Astrocyte (in vitro differentiated cells and primary cell): ENCODE results near the gene PRMT2. TPM values are rescaled to one million over a fixed set of nuclear protein-coding genes. Genes with fewer than 3 reads are reported as not detected.
"Not testable (repeated sequence)": the region's sequence is repeated elsewhere in the genome, so short reads cannot be mapped to it uniquely, and the experiment has no call there.

Source experiments
- DNase-seq: peaks from one replicate; pipeline ENCODE4 v3.0.0-alpha.2; 2010; ENCODE audit warnings: low read depth
- FAIRE-seq: peaks from 2 replicates; lab custom pipeline; 2011; peaks lifted over from hg19 to GRCh38; lab: Jason Lieb, UNC
- H2AFZ ChIP-seq: 2 replicates; pipeline ENCODE4 v1.6.0; 2012; ENCODE audit warnings: low read depth, low read length, inconsistent platforms
- H3K27ac ChIP-seq: 2 replicates; pipeline ENCODE4 v1.5.1; 2011; ENCODE audit warnings: low read depth, low read length, inconsistent platforms
- H3K27me3 ChIP-seq: 2 replicates; pipeline ENCODE4 v1.6.0; 2011; ENCODE audit warnings: low read length, inconsistent platforms; ENCODE audit not compliant: insufficient read depth
- H3K36me3 ChIP-seq: 2 replicates; pipeline ENCODE4 v1.5.1; 2011; ENCODE audit warnings: low read length, inconsistent platforms; ENCODE audit not compliant: insufficient read depth
- H3K4me1 ChIP-seq: 2 replicates; pipeline ENCODE4 v1.5.1; 2011; ENCODE audit warnings: low read length, inconsistent platforms; ENCODE audit not compliant: insufficient read depth
- H3K4me2 ChIP-seq: 2 replicates; pipeline ENCODE4 v1.6.0; 2012; ENCODE audit warnings: low read length, inconsistent platforms
- H3K4me3 ChIP-seq: 2 replicates; pipeline ENCODE4 v1.5.1; 2011; ENCODE audit warnings: low read depth, mild to moderate bottlenecking, low read length, inconsistent platforms; ENCODE audit not compliant: insufficient read depth
- H3K79me2 ChIP-seq: 2 replicates; pipeline ENCODE4 v1.6.0; 2012; ENCODE audit warnings: mild to moderate bottlenecking, low read length, inconsistent platforms; ENCODE audit not compliant: insufficient read depth
- H3K9ac ChIP-seq: 2 replicates; pipeline ENCODE4 v1.6.0; 2012; ENCODE audit warnings: mild to moderate bottlenecking, low read length, inconsistent platforms
- H3K9me3 ChIP-seq: 2 replicates; pipeline ENCODE4 v1.5.1; 2012; ENCODE audit warnings: low read depth, mild to moderate bottlenecking, low read length, inconsistent platforms; ENCODE audit not compliant: insufficient read depth
- H4K20me1 ChIP-seq: 2 replicates; pipeline ENCODE4 v1.6.0; 2012; ENCODE audit warnings: low read length, inconsistent platforms; ENCODE audit not compliant: insufficient read depth
- H3K27ac Mint-ChIP-seq: one replicate; pipeline ENCODE4 v1.8.0; 2021; ENCODE audit warnings: mild to moderate bottlenecking, mixed read lengths; ENCODE audit not compliant: unreplicated experiment
- H3K27me3 Mint-ChIP-seq: one replicate; pipeline ENCODE4 v1.8.0; 2021; ENCODE audit warnings: low read depth, mixed read lengths; ENCODE audit not compliant: unreplicated experiment
- H3K36me3 Mint-ChIP-seq: one replicate; pipeline ENCODE4 v1.8.0; 2021; ENCODE audit warnings: low read depth, mixed read lengths; ENCODE audit not compliant: unreplicated experiment
- H3K4me1 Mint-ChIP-seq: one replicate; pipeline ENCODE4 v1.8.0; 2021; ENCODE audit warnings: low read depth, mixed read lengths; ENCODE audit not compliant: unreplicated experiment
- H3K4me3 Mint-ChIP-seq: one replicate; pipeline ENCODE4 v1.8.0; 2021; ENCODE audit warnings: mild to moderate bottlenecking, moderate library complexity, mixed read lengths; ENCODE audit not compliant: unreplicated experiment
- H3K9me3 Mint-ChIP-seq: one replicate; pipeline ENCODE4 v1.8.0; 2021; ENCODE audit warnings: mild to moderate bottlenecking, mixed read lengths; ENCODE audit not compliant: unreplicated experiment
- EZH2 ChIP-seq: IDR thresholded peaks from 2 replicates; pipeline ENCODE4 v1.6.1; 2012; ENCODE audit warnings: mild to moderate bottlenecking, low read length, inconsistent platforms; ENCODE audit not compliant: insufficient read depth
- total RNA-seq: library from RNA; stranded (reverse); gene quantifications from 2 replicates; pipeline ENCODE4 v1.2.1, GENCODE V29; 2021
- TF ChIP-seq, protein P1 (sequence below): IDR thresholded peaks from 2 replicates; pipeline ENCODE4 v1.5.1; 2011; ENCODE audit warnings: low read depth, mild to moderate bottlenecking, inconsistent platforms, low read length, moderate library complexity; ENCODE audit not compliant: insufficient read depth

Gene PRMT2
- total RNA-seq, 1 donor from 2014 or later = 106 TPM

DNA sequence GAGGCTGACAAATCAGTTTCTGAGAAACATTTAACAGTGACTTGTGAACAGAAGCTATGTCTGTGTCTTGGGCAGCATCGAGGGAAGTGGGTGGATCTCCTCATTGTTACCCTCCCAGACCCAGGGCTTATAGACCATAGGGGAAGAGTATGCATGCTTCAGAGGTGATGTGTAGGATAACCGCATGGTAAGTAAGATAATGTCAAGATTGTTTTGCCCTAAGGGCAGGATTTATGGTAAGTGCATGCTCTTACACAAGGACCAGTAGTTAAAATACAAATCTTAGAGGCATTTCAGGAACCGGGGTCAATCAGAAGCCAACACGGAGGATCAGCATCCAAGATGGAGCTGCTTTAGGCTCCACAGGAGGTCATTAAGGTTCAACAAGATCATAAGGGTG is 7.7 kb upstream of the PRMT2 start:
- peaks cover 6% of the 10 kb centered on the region for H3K36me3 Mint-ChIP-seq
- H3K79me2 ChIP-seq = no peaks in the 10 kb centered on the region
- FAIRE-seq = no peak

DNA sequence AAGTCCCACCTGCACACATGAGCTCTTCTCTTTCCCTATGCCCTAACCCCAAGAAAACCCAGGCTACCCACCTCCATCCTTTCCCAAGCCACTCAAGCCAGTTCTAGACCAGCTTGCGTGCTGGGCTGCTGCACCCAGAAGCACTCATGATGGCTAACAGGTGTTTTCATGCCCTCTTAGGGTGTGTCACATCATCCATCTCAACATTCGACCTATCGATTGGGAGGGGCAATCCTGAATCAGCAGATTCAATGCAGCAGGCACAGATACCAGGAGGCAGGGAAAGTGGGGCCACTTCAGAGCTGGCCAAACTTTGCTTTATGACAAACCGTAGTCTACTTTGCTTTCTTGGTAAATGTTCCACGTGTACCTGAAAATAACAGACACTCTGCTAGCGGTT is 6.6 kb upstream of the PRMT2 start:
- TF ChIP-seq, protein P1, sequence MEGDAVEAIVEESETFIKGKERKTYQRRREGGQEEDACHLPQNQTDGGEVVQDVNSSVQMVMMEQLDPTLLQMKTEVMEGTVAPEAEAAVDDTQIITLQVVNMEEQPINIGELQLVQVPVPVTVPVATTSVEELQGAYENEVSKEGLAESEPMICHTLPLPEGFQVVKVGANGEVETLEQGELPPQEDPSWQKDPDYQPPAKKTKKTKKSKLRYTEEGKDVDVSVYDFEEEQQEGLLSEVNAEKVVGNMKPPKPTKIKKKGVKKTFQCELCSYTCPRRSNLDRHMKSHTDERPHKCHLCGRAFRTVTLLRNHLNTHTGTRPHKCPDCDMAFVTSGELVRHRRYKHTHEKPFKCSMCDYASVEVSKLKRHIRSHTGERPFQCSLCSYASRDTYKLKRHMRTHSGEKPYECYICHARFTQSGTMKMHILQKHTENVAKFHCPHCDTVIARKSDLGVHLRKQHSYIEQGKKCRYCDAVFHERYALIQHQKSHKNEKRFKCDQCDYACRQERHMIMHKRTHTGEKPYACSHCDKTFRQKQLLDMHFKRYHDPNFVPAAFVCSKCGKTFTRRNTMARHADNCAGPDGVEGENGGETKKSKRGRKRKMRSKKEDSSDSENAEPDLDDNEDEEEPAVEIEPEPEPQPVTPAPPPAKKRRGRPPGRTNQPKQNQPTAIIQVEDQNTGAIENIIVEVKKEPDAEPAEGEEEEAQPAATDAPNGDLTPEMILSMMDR = no peak
- TF ChIP-seq EZH2 = no peak
- Histone ChIP-seq H3K27me3 (peaks cover 2% of the 10 kb centered on the region), H3K4me1 (no peaks in the 10 kb centered on the region), H3K36me3 (no peaks in the 10 kb centered on the region), H2AFZ (no peak overlapping the region), H3K27ac (no peak overlapping the region), H3K79me2 (no peaks in the 10 kb centered on the region), H3K4me3 (no peak overlapping the region), H3K9me3 (peaks cover 10% of the 10 kb centered on the region), H3K9ac (no peak overlapping the region), H4K20me1 (no peaks in the 10 kb centered on the region), H3K4me2 (no peak overlapping the region)
- H3K27me3 Mint-ChIP-seq = no peaks in the 10 kb centered on the region
- no peak overlapping the region for H3K4me3 Mint-ChIP-seq
- DNase-seq (no peak), FAIRE-seq (no peak)
- H3K36me3 Mint-ChIP-seq = peaks cover 6% of the 10 kb centered on the region
- no peaks in the 10 kb centered on the region for H3K4me1 Mint-ChIP-seq
- H3K9me3 Mint-ChIP-seq = peaks cover 23% of the 10 kb centered on the region
- no peak overlapping the region for H3K27ac Mint-ChIP-seq

More for the DNA sequence above, 7.7 kb upstream of the PRMT2 start:
- H3K9ac ChIP-seq = no peak overlapping the region
- Mint-ChIP-seq H3K9me3 (peaks cover 23% of the 10 kb centered on the region), H3K4me3 (no peak overlapping the region), H3K27ac (no peak overlapping the region), H3K4me1 (no peaks in the 10 kb centered on the region), H3K27me3 (no peaks in the 10 kb centered on the region)
- DNase-seq = no peak
- H3K27ac ChIP-seq = no peak overlapping the region
- H3K4me2 ChIP-seq = no peak overlapping the region
- H3K4me3 ChIP-seq = no peak overlapping the region
- no peaks in the 10 kb centered on the region for H3K36me3 ChIP-seq
- no peaks in the 10 kb centered on the region for H3K4me1 ChIP-seq
- H4K20me1 ChIP-seq = no peaks in the 10 kb centered on the region
- H3K27me3 ChIP-seq = peaks cover 2% of the 10 kb centered on the region
- H2AFZ ChIP-seq = no peak overlapping the region
- peaks cover 10% of the 10 kb centered on the region for H3K9me3 ChIP-seq
- TF ChIP-seq EZH2 = no peak
- TF ChIP-seq, protein P1 = no peak

DNA sequence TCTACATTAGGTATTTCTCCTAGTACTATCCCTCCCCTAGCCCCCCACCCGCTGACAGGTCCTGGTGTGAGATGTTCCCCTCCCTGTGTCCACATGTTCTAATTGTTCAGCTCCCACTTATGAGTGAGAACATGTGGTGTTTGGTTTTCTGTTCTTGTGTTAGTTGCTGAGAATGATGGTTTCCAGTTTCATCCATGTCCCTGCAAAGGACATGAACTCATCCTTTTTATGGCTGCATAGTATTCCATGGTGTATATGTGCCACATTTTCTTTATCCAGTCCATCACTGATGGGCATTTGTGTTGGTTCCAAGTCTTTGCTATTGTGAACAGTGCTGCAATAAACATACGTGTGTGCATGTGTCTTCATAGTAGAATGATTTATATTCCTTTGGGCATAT is 4.6 kb upstream of the PRMT2 start:
- not testable (repeated sequence) for H3K27ac ChIP-seq, H3K9me3 ChIP-seq, H3K4me2 ChIP-seq, H4K20me1 ChIP-seq, DNase-seq, H3K36me3 ChIP-seq, H3K9ac ChIP-seq, H3K27ac Mint-ChIP-seq, H3K4me1 ChIP-seq, H3K27me3 Mint-ChIP-seq, H3K4me3 Mint-ChIP-seq, H2AFZ ChIP-seq, H3K79me2 ChIP-seq, FAIRE-seq, H3K27me3 ChIP-seq, H3K36me3 Mint-ChIP-seq, H3K4me1 Mint-ChIP-seq, H3K4me3 ChIP-seq
- peaks cover 18% of the 10 kb centered on the region for H3K9me3 Mint-ChIP-seq
